Measurements from ENCODE around the gene LLGL2.

The LLGL2 gene

GRCh38 chr17:75612906-75613626 is 87.6 kb downstream of the LLGL2 start:
- H3K9me3 ChIP-seq (ENCODE audit: control insufficient read depth, insufficient read depth, low read length): no peaks in the 10 kb centered on the region
- no peaks in the 10 kb centered on the region for H3K79me2 ChIP-seq (ENCODE audit: control insufficient read depth, low read length)
- H3K27ac ChIP-seq (ENCODE audit: low read depth, low read length): no peak overlapping the region
- no peaks in the 10 kb centered on the region for H3K4me1 ChIP-seq (ENCODE audit: control insufficient read depth, low read length)
- H3K4me3 ChIP-seq (ENCODE audit: low read length): no peak overlapping the region
- H3K4me2 ChIP-seq (ENCODE audit: low read length): no peak overlapping the region
- no peaks in the 10 kb centered on the region for H3K9me2 ChIP-seq (replicated peaks; ENCODE audit: control insufficient read depth, low read length)
- no peak for TF ChIP-seq EZH2phosphoT487 (IDR thresholded peaks at IDR 0.05; ENCODE audit: borderline replicate concordance, low read length)
- TF ChIP-seq, protein P1, sequence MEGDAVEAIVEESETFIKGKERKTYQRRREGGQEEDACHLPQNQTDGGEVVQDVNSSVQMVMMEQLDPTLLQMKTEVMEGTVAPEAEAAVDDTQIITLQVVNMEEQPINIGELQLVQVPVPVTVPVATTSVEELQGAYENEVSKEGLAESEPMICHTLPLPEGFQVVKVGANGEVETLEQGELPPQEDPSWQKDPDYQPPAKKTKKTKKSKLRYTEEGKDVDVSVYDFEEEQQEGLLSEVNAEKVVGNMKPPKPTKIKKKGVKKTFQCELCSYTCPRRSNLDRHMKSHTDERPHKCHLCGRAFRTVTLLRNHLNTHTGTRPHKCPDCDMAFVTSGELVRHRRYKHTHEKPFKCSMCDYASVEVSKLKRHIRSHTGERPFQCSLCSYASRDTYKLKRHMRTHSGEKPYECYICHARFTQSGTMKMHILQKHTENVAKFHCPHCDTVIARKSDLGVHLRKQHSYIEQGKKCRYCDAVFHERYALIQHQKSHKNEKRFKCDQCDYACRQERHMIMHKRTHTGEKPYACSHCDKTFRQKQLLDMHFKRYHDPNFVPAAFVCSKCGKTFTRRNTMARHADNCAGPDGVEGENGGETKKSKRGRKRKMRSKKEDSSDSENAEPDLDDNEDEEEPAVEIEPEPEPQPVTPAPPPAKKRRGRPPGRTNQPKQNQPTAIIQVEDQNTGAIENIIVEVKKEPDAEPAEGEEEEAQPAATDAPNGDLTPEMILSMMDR (IDR thresholded peaks at IDR 0.05; ENCODE audit: low read depth, low read length, poor library complexity, severe bottlenecking): no peak
- no peaks in the 10 kb centered on the region for H3K36me3 ChIP-seq (ENCODE audit: control insufficient read depth, low read length)
- no peaks in the 10 kb centered on the region for H3F3A ChIP-seq (ENCODE audit: control insufficient read depth, insufficient read depth)
- H4K20me1 ChIP-seq (ENCODE audit: control insufficient read depth, insufficient read depth, low read depth, low read length): no peaks in the 10 kb centered on the region
- H3K27me3 ChIP-seq (ENCODE audit: control insufficient read depth, low read length): no peaks in the 10 kb centered on the region

- Histone ChIP-seq H4K20me1 (ENCODE audit: control insufficient read depth, insufficient read depth, low read depth, low read length) (no peaks in the 10 kb centered on the region), H3F3A (ENCODE audit: control insufficient read depth, insufficient read depth) (no peaks in the 10 kb centered on the region), H3K4me3 (ENCODE audit: low read length) (no peak overlapping the region), H3K4me2 (ENCODE audit: low read length) (no peak overlapping the region), H3K27me3 (ENCODE audit: control insufficient read depth, low read length) (no peaks in the 10 kb centered on the region), H3K27ac (ENCODE audit: low read depth, low read length) (no peak overlapping the region), H3K36me3 (ENCODE audit: control insufficient read depth, low read length) (no peaks in the 10 kb centered on the region), H3K79me2 (ENCODE audit: control insufficient read depth, low read length) (no peaks in the 10 kb centered on the region), H3K9me2 (replicated peaks; ENCODE audit: control insufficient read depth, low read length) (no peaks in the 10 kb centered on the region), H3K9me3 (ENCODE audit: control insufficient read depth, insufficient read depth, low read length) (no peaks in the 10 kb centered on the region), H3K4me1 (ENCODE audit: control insufficient read depth, low read length) (no peaks in the 10 kb centered on the region)
- TF ChIP-seq, protein P1 (IDR thresholded peaks at IDR 0.05; ENCODE audit: low read depth, low read length, poor library complexity, severe bottlenecking): peak; percentile 39
- no peak for TF ChIP-seq EZH2phosphoT487 (IDR thresholded peaks at IDR 0.05; ENCODE audit: borderline replicate concordance, low read length)
Measured at GRCh38 chr17:75614006-75614405, 88.5 kb downstream of the LLGL2 start.

DNA sequence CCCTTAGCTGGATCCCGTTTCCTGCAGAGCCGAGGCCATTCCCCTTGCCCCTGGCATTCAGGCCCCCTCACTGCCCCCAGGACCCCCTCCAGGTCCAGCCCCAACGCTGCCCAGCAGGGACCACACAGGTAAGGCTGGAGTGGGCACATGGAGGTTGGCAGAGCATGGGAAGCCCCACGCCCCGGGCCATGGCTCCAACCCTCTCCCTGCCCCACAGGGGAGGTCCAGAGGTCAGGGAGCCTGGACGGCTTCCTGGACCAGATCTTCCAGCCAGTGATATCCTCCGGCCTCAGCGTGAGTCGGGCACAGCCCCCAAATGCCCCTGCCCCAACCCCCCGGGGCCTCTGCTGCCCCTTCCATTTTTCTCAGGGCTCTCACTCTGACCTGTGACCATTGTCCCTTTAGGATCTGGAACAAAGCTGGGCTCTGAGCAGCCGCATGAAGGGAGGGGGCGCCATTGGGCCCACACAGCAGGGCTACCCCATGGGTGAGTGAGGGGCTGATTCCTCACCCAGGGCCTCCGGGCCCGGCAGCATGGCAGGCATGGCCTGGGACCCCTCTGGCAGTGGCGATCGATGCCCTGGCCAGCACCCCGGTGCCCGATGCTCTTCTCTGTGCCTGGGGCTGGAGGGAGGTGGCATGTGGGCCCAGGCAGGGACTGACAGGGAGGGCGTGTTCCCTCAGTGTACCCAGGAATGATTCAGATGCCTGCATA is 89.2 kb downstream of the LLGL2 start:
- Histone ChIP-seq H3K4me3 (ENCODE audit: low read length) (no peak overlapping the region), H4K20me1 (ENCODE audit: control insufficient read depth, insufficient read depth, low read depth, low read length) (no peaks in the 10 kb centered on the region), H3K27ac (ENCODE audit: low read depth, low read length) (no peak overlapping the region), H3K79me2 (ENCODE audit: control insufficient read depth, low read length) (no peaks in the 10 kb centered on the region), H3K9me3 (ENCODE audit: control insufficient read depth, insufficient read depth, low read length) (no peaks in the 10 kb centered on the region), H3K36me3 (ENCODE audit: control insufficient read depth, low read length) (no peaks in the 10 kb centered on the region), H3K9me2 (replicated peaks; ENCODE audit: control insufficient read depth, low read length) (no peaks in the 10 kb centered on the region), H3K27me3 (ENCODE audit: control insufficient read depth, low read length) (no peaks in the 10 kb centered on the region), H3K4me2 (ENCODE audit: low read length) (no peak overlapping the region), H3F3A (ENCODE audit: control insufficient read depth, insufficient read depth) (no peaks in the 10 kb centered on the region), H3K4me1 (ENCODE audit: control insufficient read depth, low read length) (no peaks in the 10 kb centered on the region)
- TF ChIP-seq, protein P1 (IDR thresholded peaks at IDR 0.05; ENCODE audit: low read depth, low read length, poor library complexity, severe bottlenecking): no peak
- TF ChIP-seq EZH2phosphoT487 (IDR thresholded peaks at IDR 0.05; ENCODE audit: borderline replicate concordance, low read length): no peak
